CD8-positive, alpha-beta memory T cell (primary cell): ENCODE results near the gene KLHDC2. TPM values are rescaled to one million over a fixed set of nuclear protein-coding genes. Genes with fewer than 3 reads are reported as not detected.
"Not testable (repeated sequence)": the region's sequence is repeated elsewhere in the genome, so short reads cannot be mapped to it uniquely, and the experiment has no call there.

Experiments
- CTCF ChIA-PET: fragments of 350-600 bp; sonication (Branson Sonifier 250); formaldehyde crosslinking; loops from one replicate; lab custom pipeline; 2021; ENCODE audit warnings: antibody characterized with exemption; lab: Charles Lee
- POLR2A ChIA-PET: fragments of 350-600 bp; sonication (Branson Sonifier 250); formaldehyde crosslinking; loops from one replicate; lab custom pipeline; 2021; ENCODE audit warnings: antibody characterized with exemption; lab: Charles Lee
- DNase-seq, 5 donors: peaks; one replicate each; pipeline versions ENCODE4 v3.0.0 to v3.0.0-alpha.2; 2020 to 2022; ENCODE audit warnings: mixed read lengths in 1 of 5
- H3K27ac ChIP-seq: one replicate; pipeline ENCODE4 v1.7.0; 2013; ENCODE audit warnings: low read depth, mild to moderate bottlenecking, low read length, moderate library complexity
- H3K27me3 ChIP-seq: 2 replicates; pipeline ENCODE4 v1.7.0; 2013; ENCODE audit warnings: low read length, mild to moderate bottlenecking; ENCODE audit not compliant: insufficient read depth, poor library complexity, severe bottlenecking
- H3K36me3 ChIP-seq: 2 replicates; pipeline ENCODE4 v1.7.0; 2013; ENCODE audit warnings: mild to moderate bottlenecking, low read length, moderate library complexity; ENCODE audit not compliant: insufficient read depth
- H3K4me1 ChIP-seq: 2 replicates; pipeline ENCODE4 v1.7.0; 2013; ENCODE audit warnings: mild to moderate bottlenecking, low read length, moderate library complexity; ENCODE audit not compliant: insufficient read depth
- H3K4me3 ChIP-seq: 2 replicates; pipeline ENCODE4 v1.7.0; 2013; ENCODE audit warnings: mild to moderate bottlenecking, low read length
- H3K9me3 ChIP-seq: 2 replicates; pipeline ENCODE4 v1.7.0; 2013; ENCODE audit warnings: mild to moderate bottlenecking, low read length
- H3K27ac Mint-ChIP-seq, 8 donors: one replicate each; pipeline ENCODE4 v1.8.0; 2020 to 2021; ENCODE audit warnings: mixed read lengths in 8 of 8, mild to moderate bottlenecking in 6 of 8, inconsistent platforms in 3 of 8, moderate library complexity in 3 of 8
- H3K27me3 Mint-ChIP-seq, 2 donors: one replicate each; pipeline ENCODE4 v1.8.0; 2020 to 2021; ENCODE audit warnings: mixed read lengths in 2 of 2, mild to moderate bottlenecking in 1 of 2, moderate library complexity in 1 of 2
- H3K36me3 Mint-ChIP-seq, 3 donors: one replicate each; pipeline ENCODE4 v1.8.0; 2020 to 2021; ENCODE audit warnings: mixed read lengths in 3 of 3, inconsistent platforms in 1 of 3, mild to moderate bottlenecking in 1 of 3
- H3K4me1 Mint-ChIP-seq, 3 donors: one replicate each; pipeline ENCODE4 v1.8.0; 2020 to 2021; ENCODE audit warnings: mixed read lengths in 3 of 3, inconsistent platforms in 1 of 3, mild to moderate bottlenecking in 1 of 3
- H3K4me3 Mint-ChIP-seq, 7 donors: one replicate each; pipeline ENCODE4 v1.8.0; 2020 to 2021; ENCODE audit warnings: mixed read lengths in 7 of 7, mild to moderate bottlenecking in 6 of 7, moderate library complexity in 4 of 7, inconsistent platforms in 2 of 7
- H3K9me3 Mint-ChIP-seq, 5 donors: one replicate each; pipeline ENCODE4 v1.8.0; 2020 to 2022; ENCODE audit warnings: mixed read lengths in 5 of 5, mild to moderate bottlenecking in 3 of 5, moderate library complexity in 2 of 5, inconsistent platforms in 1 of 5
- polyA plus RNA-seq: library from polyadenylated mRNA; unstranded; fragments of 300-500 nt; fragmentation: Illumina TruSeq; gene quantifications from one replicate; pipeline ENCODE4 v1.2.3, GENCODE V29; 2021
- total RNA-seq, 2 experiments: library from RNA; stranded (reverse); gene quantifications; one replicate each; pipeline ENCODE4 v1.2.3, GENCODE V29; 2021

The KLHDC2 gene
- total and polyA plus RNA-seq, 3 experiments from 2014 or later, result 28.9 to 78.7 (median 29.0) TPM

DNA sequence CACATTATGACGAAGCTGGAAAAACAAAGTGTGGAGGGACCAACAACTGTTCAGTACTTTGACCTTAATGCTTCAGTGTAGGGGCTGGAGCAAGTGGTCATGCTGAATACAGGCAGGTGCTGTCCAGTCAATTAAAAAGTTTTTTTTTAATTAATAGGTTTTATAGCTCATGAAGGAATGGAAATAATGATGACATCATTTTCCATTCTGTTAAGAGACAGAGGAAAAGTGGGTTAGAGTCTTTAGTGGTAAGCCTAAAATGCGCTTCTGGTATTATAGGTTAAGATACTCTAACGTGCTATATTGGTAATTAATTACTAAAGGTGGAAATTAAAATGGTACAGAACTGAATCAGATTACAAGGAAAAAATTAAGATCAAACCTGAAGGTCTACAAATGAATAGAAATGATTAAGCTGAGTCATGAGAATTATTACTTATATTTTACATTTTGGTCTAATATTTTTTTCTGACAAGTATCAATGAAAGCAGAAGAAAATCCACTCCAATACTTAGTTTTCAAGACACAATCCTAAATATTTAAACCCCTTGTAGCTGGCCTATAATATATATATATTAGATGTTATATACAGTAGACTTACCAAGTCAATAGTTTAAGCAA is 15.6 kb downstream of the KLHDC2 start:
- no peak overlapping the region for H3K27ac ChIP-seq
- ChIA-PET CTCF (interaction anchor here (1.1 to 1.6 kb wide), 3 partner anchors 15 to 163 kb away, joined by 3 to 4 read pairs (median 3); partner anchors contain the start of genes MGAT2 and RPL36AL), POLR2A (interaction anchor here (0.9 kb wide), 1 partner anchor 16 kb away, joined by 3 read pairs; the partner anchor contains the start of gene KLHDC2)
- Mint-ChIP-seq H3K4me3 (no peak overlapping the region), H3K4me1 (peaks cover 0 to 4% (median 0%) of the 10 kb centered on the region in 3 donors), H3K27me3 (no peaks in the 10 kb centered on the region), H3K27ac (peak overlapping the region in 1 of 8 donors; percentile 6), H3K9me3 (no peaks in the 10 kb centered on the region), H3K36me3 (peaks cover 3 to 93% (median 30%) of the 10 kb centered on the region in 3 donors)
- no peak for DNase-seq
- H3K9me3 ChIP-seq, result no peaks in the 10 kb centered on the region
- H3K4me1 ChIP-seq, result no peaks in the 10 kb centered on the region
- H3K27me3 ChIP-seq, result no peaks in the 10 kb centered on the region
- H3K4me3 ChIP-seq, result no peak overlapping the region
- H3K36me3 ChIP-seq, result peaks cover 44% of the 10 kb centered on the region

DNA sequence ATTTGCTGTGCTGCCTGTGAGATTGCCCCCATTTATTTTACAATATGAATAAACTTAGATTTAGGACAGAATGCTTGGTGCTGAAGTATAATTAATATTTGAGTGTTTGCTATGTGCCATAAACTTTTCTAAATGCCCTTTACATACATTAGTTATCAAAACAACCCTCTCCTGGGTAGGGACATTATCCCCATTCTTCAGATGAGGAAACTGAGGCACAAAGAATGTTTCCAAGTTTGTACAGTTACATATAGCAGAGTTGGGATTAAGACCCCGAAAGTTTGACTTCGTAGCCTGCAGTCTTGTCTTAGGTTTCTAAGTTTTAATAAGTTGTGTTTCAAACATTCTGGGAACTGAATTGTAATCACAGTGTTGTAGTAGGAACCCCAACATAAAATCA is 18.4 kb downstream of the KLHDC2 start:
- no peaks in the 10 kb centered on the region for H3K27me3 Mint-ChIP-seq
- Histone ChIP-seq H3K27ac (no peak overlapping the region), H3K36me3 (peaks cover 49% of the 10 kb centered on the region), H3K4me3 (no peak overlapping the region), H3K9me3 (no peaks in the 10 kb centered on the region), H3K4me1 (no peaks in the 10 kb centered on the region), H3K27me3 (no peaks in the 10 kb centered on the region)
- peaks cover 5 to 95% (median 21%) of the 10 kb centered on the region in 3 donors for H3K36me3 Mint-ChIP-seq
- H3K4me3 Mint-ChIP-seq, result no peak overlapping the region
- peaks cover 0 to 4% (median 0%) of the 10 kb centered on the region in 3 donors for H3K4me1 Mint-ChIP-seq
- no peak for DNase-seq
- H3K9me3 Mint-ChIP-seq, result no peaks in the 10 kb centered on the region
- peak overlapping the region in 1 of 8 donors; percentile 8 for H3K27ac Mint-ChIP-seq
- ChIA-PET POLR2A (no interaction called here), CTCF (no interaction called here)

DNA sequence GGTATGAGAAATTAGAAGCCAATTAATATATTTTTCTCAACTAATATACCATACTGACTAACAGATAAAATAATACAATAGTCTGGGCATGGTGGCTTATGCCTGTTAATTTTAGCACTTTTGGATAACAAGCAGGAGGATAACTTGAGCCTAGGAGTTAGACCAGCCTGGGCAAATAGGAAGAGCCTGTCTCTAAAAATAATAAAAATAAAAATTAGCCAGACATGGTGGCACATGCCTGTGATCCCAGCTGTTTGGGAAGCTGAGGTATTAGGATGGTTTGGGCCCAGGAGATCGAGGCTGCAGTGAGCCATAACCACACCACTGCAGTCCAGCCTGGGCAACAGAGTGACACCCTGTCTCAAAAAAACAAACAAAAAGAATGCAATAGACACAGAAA is 24.7 kb downstream of the KLHDC2 start:
- Histone ChIP-seq H3K27ac (no peak overlapping the region), H3K27me3 (no peaks in the 10 kb centered on the region), H3K4me3 (no peak overlapping the region), H3K9me3 (no peaks in the 10 kb centered on the region), H3K4me1 (no peaks in the 10 kb centered on the region), H3K36me3 (peaks cover 61% of the 10 kb centered on the region)
- H3K27me3 Mint-ChIP-seq, result no peaks in the 10 kb centered on the region
- no peak overlapping the region for H3K27ac Mint-ChIP-seq
- peaks cover 0 to 3% (median 0%) of the 10 kb centered on the region in 3 donors for H3K4me1 Mint-ChIP-seq
- ChIA-PET CTCF (no interaction called here), POLR2A (no interaction called here)
- H3K4me3 Mint-ChIP-seq, result no peak overlapping the region
- no peaks in the 10 kb centered on the region for H3K9me3 Mint-ChIP-seq
- no peak for DNase-seq
- H3K36me3 Mint-ChIP-seq, result peaks cover 10 to 94% (median 17%) of the 10 kb centered on the region in 3 donors

DNA sequence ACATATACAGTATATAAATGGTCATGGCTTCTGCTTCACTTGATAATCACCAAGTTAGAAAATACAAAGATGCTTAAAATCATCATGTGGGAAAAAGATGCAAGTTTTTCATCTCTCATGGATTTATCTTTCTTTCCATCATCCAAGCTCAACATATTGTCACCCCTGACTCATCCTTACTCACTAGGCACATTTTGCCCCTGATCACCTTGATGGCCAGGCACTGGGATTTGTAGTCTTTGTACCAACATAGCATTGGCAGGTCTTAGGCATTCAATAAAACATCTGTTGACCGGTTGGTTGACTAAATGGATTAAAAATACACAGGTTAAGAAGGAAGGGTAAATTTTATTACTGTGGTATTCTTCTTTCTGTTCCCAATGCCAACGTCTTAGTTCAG is 28.1 kb downstream of the KLHDC2 start:
- POLR2A ChIA-PET, result no interaction called here
- no peaks in the 10 kb centered on the region for H3K27me3 Mint-ChIP-seq

DNA sequence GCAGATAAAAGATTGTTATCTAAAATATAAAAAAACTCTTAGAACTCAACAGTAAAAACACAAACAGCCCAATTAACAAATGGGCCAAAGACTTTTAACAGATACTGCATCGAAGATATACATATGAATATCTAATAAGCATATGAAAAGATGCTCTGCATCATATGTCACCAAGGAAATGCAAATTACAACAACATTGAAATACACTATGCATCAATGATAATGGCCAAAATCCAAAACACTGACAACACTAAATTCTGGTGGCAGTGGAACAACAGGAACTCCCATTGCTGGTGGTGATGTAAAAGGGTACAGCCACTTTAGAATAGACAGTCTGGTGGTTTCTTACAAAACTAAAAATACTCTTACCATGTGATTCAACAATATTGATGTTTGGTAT is 40.8 kb downstream of the KLHDC2 start:
- Mint-ChIP-seq H3K4me3 (no peak overlapping the region), H3K27ac (peak overlapping the region in 2 of 8 donors; percentile 19 to 80), H3K9me3 (peaks cover 0 to 6% (median 0%) of the 10 kb centered on the region in 5 donors), H3K4me1 (peaks cover 11 to 21% (median 14%) of the 10 kb centered on the region in 3 donors), H3K36me3 (peaks cover 23 to 81% (median 24%) of the 10 kb centered on the region in 3 donors), H3K27me3 (no peaks in the 10 kb centered on the region)
- POLR2A ChIA-PET, result no interaction called here
- Histone ChIP-seq H3K9me3 (no peaks in the 10 kb centered on the region), H3K27me3 (no peaks in the 10 kb centered on the region), H3K27ac (no peak overlapping the region), H3K4me1 (no peaks in the 10 kb centered on the region), H3K4me3 (no peak overlapping the region), H3K36me3 (peaks cover 26% of the 10 kb centered on the region)
- CTCF ChIA-PET, result interaction anchor here (1.1 kb wide), 1 partner anchor 15 kb away, joined by 3 read pairs; no protein-coding TSS in a partner anchor
- no peak for DNase-seq

More for the DNA sequence above, 28.1 kb downstream of the KLHDC2 start:
- peaks cover 15 to 90% (median 26%) of the 10 kb centered on the region in 3 donors for H3K36me3 Mint-ChIP-seq
- Histone ChIP-seq H3K36me3 (peaks cover 69% of the 10 kb centered on the region), H3K27ac (no peak overlapping the region), H3K9me3 (no peaks in the 10 kb centered on the region), H3K4me3 (no peak overlapping the region), H3K4me1 (no peaks in the 10 kb centered on the region), H3K27me3 (no peaks in the 10 kb centered on the region)
- peak overlapping the region in 5 of 8 donors; percentile 11 to 67 (median 48) for H3K27ac Mint-ChIP-seq
- H3K9me3 Mint-ChIP-seq, result no peaks in the 10 kb centered on the region
- CTCF ChIA-PET, result interaction anchor here (0.5 kb wide), 1 partner anchor 93 kb away, joined by 3 read pairs; no protein-coding TSS in a partner anchor
- no peak overlapping the region for H3K4me3 Mint-ChIP-seq
- peaks cover 0 to 3% (median 0%) of the 10 kb centered on the region in 3 donors for H3K4me1 Mint-ChIP-seq
- no peak for DNase-seq

- CTCF ChIA-PET, H3K4me1 Mint-ChIP-seq, POLR2A ChIA-PET, H3K27ac ChIP-seq, H3K4me1 ChIP-seq, H3K9me3 ChIP-seq, H3K4me3 ChIP-seq, H3K27me3 ChIP-seq, H3K9me3 Mint-ChIP-seq, H3K27me3 Mint-ChIP-seq, DNase-seq, H3K4me3 Mint-ChIP-seq: not testable (repeated sequence)
- peaks cover 27% of the 10 kb centered on the region for H3K36me3 ChIP-seq
- H3K27ac Mint-ChIP-seq, result peak overlapping the region in 1 of 8 donors; percentile 4
- H3K36me3 Mint-ChIP-seq, result peaks cover 40 to 88% (median 49%) of the 10 kb centered on the region in 3 donors
These were observed 48.2 kb downstream of the KLHDC2 start for GRCh38 chr14:49816118-49816517.

- H3K9me3 Mint-ChIP-seq, result peaks cover 0 to 6% (median 1%) of the 10 kb centered on the region in 5 donors
- DNase-seq, result no peak
- H3K4me3 Mint-ChIP-seq, result no peak overlapping the region
- no peak overlapping the region for H3K4me3 ChIP-seq
- H3K36me3 ChIP-seq, result peaks cover 27% of the 10 kb centered on the region
- CTCF ChIA-PET, result no interaction called here
- no peaks in the 10 kb centered on the region for H3K27me3 ChIP-seq
- peak overlapping the region in 1 of 8 donors; percentile 31 for H3K27ac Mint-ChIP-seq
- no peaks in the 10 kb centered on the region for H3K9me3 ChIP-seq
- H3K27me3 Mint-ChIP-seq, result no peaks in the 10 kb centered on the region
- H3K27ac ChIP-seq, result no peak overlapping the region
- no peaks in the 10 kb centered on the region for H3K4me1 ChIP-seq
- H3K4me1 Mint-ChIP-seq, result peaks cover 0 to 8% (median 0%) of the 10 kb centered on the region in 3 donors
- POLR2A ChIA-PET, result no interaction called here
- H3K36me3 Mint-ChIP-seq, result peaks cover 39 to 80% (median 43%) of the 10 kb centered on the region in 3 donors
These were observed 48.9 kb downstream of the KLHDC2 start for GRCh38 chr14:49816844-49817243.

GRCh38 chr14:49820176-49820575 is 52.2 kb downstream of the KLHDC2 start:
- no peak for DNase-seq
- Mint-ChIP-seq H3K27ac (peak overlapping the region in 2 of 8 donors; percentile 29 to 69), H3K9me3 (peaks cover 0 to 4% (median 0%) of the 10 kb centered on the region in 5 donors), H3K36me3 (peaks cover 28 to 70% (median 31%) of the 10 kb centered on the region in 3 donors), H3K4me3 (no peak overlapping the region), H3K4me1 (peaks cover 0 to 13% (median 2%) of the 10 kb centered on the region in 3 donors), H3K27me3 (no peaks in the 10 kb centered on the region)
- Histone ChIP-seq H3K4me3 (no peak overlapping the region), H3K36me3 (peaks cover 24% of the 10 kb centered on the region), H3K4me1 (no peaks in the 10 kb centered on the region), H3K27me3 (no peaks in the 10 kb centered on the region), H3K27ac (no peak overlapping the region), H3K9me3 (no peaks in the 10 kb centered on the region)
- CTCF ChIA-PET, result no interaction called here
- POLR2A ChIA-PET, result no interaction called here
